HCT116 (cell line): Measurements from ENCODE around the gene NBAS. TPM values are rescaled to one million over a fixed set of nuclear protein-coding genes. Genes with fewer than 3 reads are reported as not detected.

Experiments used
- ATAC-seq: fragments of 200-7000 bp; cut with Tn5 transposase; 2 replicates; pipeline ENCODE4 v1.9.1; 2020; ENCODE audit warnings: mild to moderate bottlenecking, moderate library complexity
- BruUV-seq: library from RNA; stranded (reverse); fragments of 400-500 nt; replicated peaks from 2 replicates; lab custom pipeline; 2021; lab: Mats Ljungman, UMichigan
- CTCF ChIA-PET: fragments of 300-600 bp; sonication (Branson Sonifier 250); formaldehyde crosslinking; loops from one replicate; lab custom pipeline; 2021; ENCODE audit warnings: antibody characterized with exemption; lab: Charles Lee
- POLR2A ChIA-PET: fragments of 300-600, 350-600 bp; sonication (Branson Sonifier 250); formaldehyde crosslinking; loops from one replicate; lab custom pipeline; 2021; ENCODE audit warnings: antibody characterized with exemption; lab: Charles Lee
- RAD21 ChIA-PET, 2 experiments: fragments of 300-600 bp; sonication (Branson Sonifier 250); formaldehyde crosslinking; loops; one replicate each; lab custom pipeline; 2023; ENCODE audit warnings: low total read pairs in 2 of 2; ENCODE audit not compliant: uncharacterized antibody in 2 of 2, unreplicated experiment in 2 of 2, low non-redundant PET in 1 of 2; lab: Charles Lee
- DNase-seq: peaks from one replicate; pipeline ENCODE4 v3.0.0-alpha.2; 2010; ENCODE audit warnings: low read depth, low spot score
- H2AFZ ChIP-seq: fragments of 200-600 bp; shearing (Covaris generic), sonication (generic); 2 replicates; pipeline ENCODE4 v1.6.1; 2017; ENCODE audit warnings: low read depth, mixed run types, mixed read lengths, antibody characterized with exemption, low read length; ENCODE audit not compliant: poor library complexity, severe bottlenecking
- H3K27ac ChIP-seq: 2 replicates; pipeline ENCODE4 v1.5.1; 2012; ENCODE audit warnings: low read depth, low read length
- H3K27me3 ChIP-seq: fragments of 200-600 bp; sonication (generic); 2 replicates; pipeline ENCODE4 v1.6.1; 2016; ENCODE audit warnings: mixed run types, low read length, mixed read lengths; ENCODE audit not compliant: insufficient read depth
- H3K36me3 ChIP-seq, 2 experiments: fragments of 200-500 bp in 1 of 2; fragments of 200-600 bp in 1 of 2; sonication (Bioruptor generic) in 1 of 2; sonication (generic) in 1 of 2; 2 replicates each; pipeline versions ENCODE4 v1.5.1 to v1.6.1; 2014 to 2016; ENCODE audit warnings: low read length in 2 of 2, inconsistent platforms in 1 of 2, mixed read lengths in 1 of 2, mixed run types in 1 of 2; ENCODE audit not compliant: insufficient read depth in 2 of 2, control insufficient read depth in 1 of 2
- H3K4me1 ChIP-seq, 2 experiments: fragments of 200-600 bp in 1 of 2; sonication (generic) in 1 of 2; 2 replicates each; pipeline versions ENCODE4 v1.5.1 to v1.6.1; 2012 to 2017; ENCODE audit warnings: low read length in 2 of 2, inconsistent platforms in 1 of 2, mild to moderate bottlenecking in 1 of 2, mixed read lengths in 1 of 2, mixed run types in 1 of 2, moderate library complexity in 1 of 2; ENCODE audit not compliant: insufficient read depth in 2 of 2, control insufficient read depth in 1 of 2
- H3K4me2 ChIP-seq: fragments of 200-600 bp; sonication (generic); 2 replicates; pipeline ENCODE4 v1.6.1; 2017; ENCODE audit warnings: mixed run types, low read length, mixed read lengths
- H3K4me3 ChIP-seq, 2 experiments: fragments of 200-600 bp in 1 of 2; sonication (generic) in 1 of 2; replicated peaks in 1 of 2; 2 replicates each; pipeline ENCODE4 v1.5.1; 2011 to 2016; ENCODE audit warnings: low read length in 2 of 2, control low read depth in 1 of 2, low read depth in 1 of 2, mild to moderate bottlenecking in 1 of 2, mixed read lengths in 1 of 2, mixed run types in 1 of 2
- H3K79me2 ChIP-seq: fragments of 200-600 bp; sonication (generic); 2 replicates; pipeline ENCODE4 v1.6.1; 2017; ENCODE audit warnings: mild to moderate bottlenecking, mixed run types, low read length, moderate library complexity, mixed read lengths; ENCODE audit not compliant: insufficient read depth
- H3K9ac ChIP-seq: fragments of 200-600 bp; sonication (generic); 2 replicates; pipeline ENCODE4 v1.6.1; 2016; ENCODE audit warnings: low read length, mixed read lengths
- H3K9me2 ChIP-seq: fragments of 200-600 bp; sonication (generic), shearing (Covaris generic); 2 replicates; pipeline ENCODE4 v1.6.1; 2017; ENCODE audit warnings: mixed run types, mild to moderate bottlenecking, moderate library complexity; ENCODE audit not compliant: insufficient read depth
- H3K9me3 ChIP-seq, 2 experiments: fragments of 200-500 bp in 1 of 2; fragments of 200-600 bp in 1 of 2; sonication (Bioruptor generic) in 1 of 2; sonication (generic) in 1 of 2; 2 replicates each; pipeline ENCODE4 v1.6.1; 2014 to 2017; ENCODE audit warnings: low read length in 2 of 2, mixed read lengths in 2 of 2, inconsistent platforms in 1 of 2, low read depth in 1 of 2, mild to moderate bottlenecking in 1 of 2, mixed run types in 1 of 2, moderate library complexity in 1 of 2; ENCODE audit not compliant: control insufficient read depth in 1 of 2, insufficient read depth in 1 of 2
- H4K20me1 ChIP-seq: fragments of 200-600 bp; sonication (generic), shearing (Covaris generic); 2 replicates; pipeline ENCODE4 v1.6.1; 2017; ENCODE audit warnings: mixed run types, mild to moderate bottlenecking, moderate library complexity; ENCODE audit not compliant: insufficient read depth
- CEBPB ChIP-seq: IDR thresholded peaks from 2 replicates; pipeline ENCODE4 v1.6.1; 2012; ENCODE audit warnings: low read depth
- EZH2phosphoT487 ChIP-seq: fragments of 200-600 bp; IDR thresholded peaks from 2 replicates; pipeline ENCODE4 v1.6.1; 2018; ENCODE audit warnings: antibody characterized with exemption, borderline replicate concordance
- JUND ChIP-seq: IDR thresholded peaks from 2 replicates; pipeline ENCODE4 v1.6.1; 2012
- SP1 ChIP-seq: IDR thresholded peaks from 2 replicates; pipeline ENCODE4 v1.6.1; 2012; ENCODE audit warnings: low read depth
- TCF7L2 ChIP-seq: IDR thresholded peaks from 2 replicates; pipeline ENCODE4 v1.7.0; 2011; ENCODE audit warnings: borderline replicate concordance, inconsistent platforms; ENCODE audit not compliant: insufficient read depth, insufficient read length; ENCODE audit errors: extremely low read depth
- YY1 ChIP-seq: IDR thresholded peaks from 2 replicates; pipeline ENCODE4 v1.6.1; 2011; ENCODE audit warnings: low read length, low read depth, moderate library complexity, mild to moderate bottlenecking; ENCODE audit not compliant: insufficient replicate concordance; ENCODE audit errors: extremely low read depth
- intact Hi-C: fragments of 100-400 bp; cut with micrococcal nuclease; formaldehyde crosslinking; loops from 2 replicates; pipeline ENCODE4 v1.10.0; 2022
- total RNA-seq: library from RNA; stranded (reverse); gene quantifications from one replicate; pipeline ENCODE4 v1.2.1, GENCODE V29; 2021; ENCODE audit not compliant: unreplicated experiment
- TF ChIP-seq, protein P1 (sequence below): IDR thresholded peaks from 2 replicates; pipeline ENCODE4 v1.6.1; 2012; ENCODE audit warnings: low read depth
- TF ChIP-seq, protein P2 (sequence below), 3 experiments: fragments of 200-600 bp in 1 of 3; sonication (generic) in 1 of 3; IDR thresholded peaks in 2 of 3; conservative IDR thresholded peaks in 1 of 3; 2 replicates each; pipeline ENCODE4 v1.5.1; 2012 to 2017; ENCODE audit warnings: low read depth in 2 of 3, low read length in 2 of 3, antibody characterized with exemption in 1 of 3, borderline replicate concordance in 1 of 3, control low read depth in 1 of 3, mild to moderate bottlenecking in 1 of 3, mixed read lengths in 1 of 3, mixed run types in 1 of 3, moderate library complexity in 1 of 3; ENCODE audit not compliant: insufficient read depth in 1 of 3

Gene NBAS
- total RNA-seq, 1 experiment from 2014 or later = 32.8 TPM

DNA sequence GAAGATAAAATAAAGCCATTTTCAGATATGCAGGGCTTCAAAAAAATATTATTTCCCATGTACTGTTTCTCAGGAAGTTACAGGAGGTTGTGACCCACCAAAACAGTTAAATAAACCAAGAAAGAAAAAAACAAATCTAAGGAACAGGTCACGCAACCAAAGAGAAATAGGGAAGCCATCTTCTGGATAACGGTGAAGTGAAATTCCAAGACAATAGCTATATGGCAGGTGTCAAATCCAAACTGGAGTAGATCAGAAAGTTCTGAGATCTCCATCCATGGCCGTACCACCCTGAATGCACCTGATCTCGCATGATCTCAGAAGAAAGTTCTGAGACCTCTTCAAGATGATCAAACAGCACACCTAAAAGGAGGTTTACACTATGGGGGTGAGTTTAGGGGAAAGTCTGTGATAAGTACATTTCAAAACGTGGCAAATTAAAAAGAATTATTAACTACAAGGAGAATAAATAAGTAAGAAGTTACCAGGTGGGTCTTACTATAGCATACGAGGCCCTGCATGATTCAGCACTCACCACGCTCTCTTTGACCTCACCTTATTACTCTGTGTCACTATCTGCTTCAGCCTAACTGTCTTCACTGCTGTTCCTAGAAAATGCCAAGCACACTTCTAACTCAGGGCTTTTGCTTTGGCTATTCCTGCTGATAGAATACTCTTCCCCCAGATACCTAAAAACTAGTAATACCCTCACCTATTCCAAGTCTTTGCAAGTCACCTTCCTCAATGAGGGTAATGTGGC lies 29.9 kb downstream of the NBAS start:
- peaks cover 0 to 2% of the 10 kb centered on the region in 2 experiments; a peak in 1 of 4 replicates for H3K36me3 ChIP-seq
- H4K20me1 ChIP-seq = no peaks in the 10 kb centered on the region; the same call in 1 of the 2 replicates
- H3K9me2 ChIP-seq = no peaks in the 10 kb centered on the region
- no peaks in the 10 kb centered on the region for H3K79me2 ChIP-seq
- H2AFZ ChIP-seq = no peak overlapping the region
- ChIA-PET POLR2A (no interaction called here), RAD21 (no interaction called here), CTCF (interaction anchor here (0.9 kb wide), 1 partner anchor 15 kb away, joined by 3 read pairs; no protein-coding TSS in a partner anchor)
- no peak overlapping the region for H3K4me3 ChIP-seq
- BruUV-seq = no TSS peak
- no peaks in the 10 kb centered on the region for H3K4me1 ChIP-seq
- no peaks in the 10 kb centered on the region for H3K9me3 ChIP-seq
- DNase-seq (no peak), ATAC-seq (no peak)
- no peaks in the 10 kb centered on the region for H3K27me3 ChIP-seq
- H3K27ac ChIP-seq = no peak overlapping the region
- no peak overlapping the region for H3K9ac ChIP-seq
- no peak overlapping the region for H3K4me2 ChIP-seq
- intact Hi-C loops = no loop called here
- TF ChIP-seq, protein P1, sequence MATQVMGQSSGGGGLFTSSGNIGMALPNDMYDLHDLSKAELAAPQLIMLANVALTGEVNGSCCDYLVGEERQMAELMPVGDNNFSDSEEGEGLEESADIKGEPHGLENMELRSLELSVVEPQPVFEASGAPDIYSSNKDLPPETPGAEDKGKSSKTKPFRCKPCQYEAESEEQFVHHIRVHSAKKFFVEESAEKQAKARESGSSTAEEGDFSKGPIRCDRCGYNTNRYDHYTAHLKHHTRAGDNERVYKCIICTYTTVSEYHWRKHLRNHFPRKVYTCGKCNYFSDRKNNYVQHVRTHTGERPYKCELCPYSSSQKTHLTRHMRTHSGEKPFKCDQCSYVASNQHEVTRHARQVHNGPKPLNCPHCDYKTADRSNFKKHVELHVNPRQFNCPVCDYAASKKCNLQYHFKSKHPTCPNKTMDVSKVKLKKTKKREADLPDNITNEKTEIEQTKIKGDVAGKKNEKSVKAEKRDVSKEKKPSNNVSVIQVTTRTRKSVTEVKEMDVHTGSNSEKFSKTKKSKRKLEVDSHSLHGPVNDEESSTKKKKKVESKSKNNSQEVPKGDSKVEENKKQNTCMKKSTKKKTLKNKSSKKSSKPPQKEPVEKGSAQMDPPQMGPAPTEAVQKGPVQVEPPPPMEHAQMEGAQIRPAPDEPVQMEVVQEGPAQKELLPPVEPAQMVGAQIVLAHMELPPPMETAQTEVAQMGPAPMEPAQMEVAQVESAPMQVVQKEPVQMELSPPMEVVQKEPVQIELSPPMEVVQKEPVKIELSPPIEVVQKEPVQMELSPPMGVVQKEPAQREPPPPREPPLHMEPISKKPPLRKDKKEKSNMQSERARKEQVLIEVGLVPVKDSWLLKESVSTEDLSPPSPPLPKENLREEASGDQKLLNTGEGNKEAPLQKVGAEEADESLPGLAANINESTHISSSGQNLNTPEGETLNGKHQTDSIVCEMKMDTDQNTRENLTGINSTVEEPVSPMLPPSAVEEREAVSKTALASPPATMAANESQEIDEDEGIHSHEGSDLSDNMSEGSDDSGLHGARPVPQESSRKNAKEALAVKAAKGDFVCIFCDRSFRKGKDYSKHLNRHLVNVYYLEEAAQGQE = no peak
- TF ChIP-seq TCF7L2 = no peak
- TF ChIP-seq SP1 = no peak
- TF ChIP-seq CEBPB = no peak
- no peak for TF ChIP-seq EZH2phosphoT487
- no peak for TF ChIP-seq JUND
- TF ChIP-seq, protein P2, sequence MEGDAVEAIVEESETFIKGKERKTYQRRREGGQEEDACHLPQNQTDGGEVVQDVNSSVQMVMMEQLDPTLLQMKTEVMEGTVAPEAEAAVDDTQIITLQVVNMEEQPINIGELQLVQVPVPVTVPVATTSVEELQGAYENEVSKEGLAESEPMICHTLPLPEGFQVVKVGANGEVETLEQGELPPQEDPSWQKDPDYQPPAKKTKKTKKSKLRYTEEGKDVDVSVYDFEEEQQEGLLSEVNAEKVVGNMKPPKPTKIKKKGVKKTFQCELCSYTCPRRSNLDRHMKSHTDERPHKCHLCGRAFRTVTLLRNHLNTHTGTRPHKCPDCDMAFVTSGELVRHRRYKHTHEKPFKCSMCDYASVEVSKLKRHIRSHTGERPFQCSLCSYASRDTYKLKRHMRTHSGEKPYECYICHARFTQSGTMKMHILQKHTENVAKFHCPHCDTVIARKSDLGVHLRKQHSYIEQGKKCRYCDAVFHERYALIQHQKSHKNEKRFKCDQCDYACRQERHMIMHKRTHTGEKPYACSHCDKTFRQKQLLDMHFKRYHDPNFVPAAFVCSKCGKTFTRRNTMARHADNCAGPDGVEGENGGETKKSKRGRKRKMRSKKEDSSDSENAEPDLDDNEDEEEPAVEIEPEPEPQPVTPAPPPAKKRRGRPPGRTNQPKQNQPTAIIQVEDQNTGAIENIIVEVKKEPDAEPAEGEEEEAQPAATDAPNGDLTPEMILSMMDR (IDR thresholded peaks at IDR 0.05 in 2 of 3, conservative IDR thresholded peaks at IDR 0.05 in 1 of 3; ENCODE audit: borderline replicate concordance in 1 of 3, insufficient read depth in 1 of 3, low read depth in 2 of 3, low read length in 2 of 3) = no peak
- TF ChIP-seq YY1 = no peak
- TF ChIP-seq, all 23 proteins: peak for 0
